PC-3 (cell line): ENCODE measurements around the gene INPP5D. TPM values are rescaled to one million over a fixed set of nuclear protein-coding genes. Genes with fewer than 3 reads are reported as not detected.
A peak's percentile ranks its signal among the peaks of the same experiment; 100 is the strongest.
"Not testable (repeated sequence)": the region's sequence is repeated elsewhere in the genome, so short reads cannot be mapped to it uniquely, and the experiment has no call there.

Experiments
- ATAC-seq: fragments of 200-7000 bp; cut with Tn5 transposase; 2 replicates; pipeline ENCODE4 v1.9.1; 2020; ENCODE audit warnings: mild to moderate bottlenecking, moderate library complexity
- BruUV-seq: library from RNA; stranded (reverse); fragments of 400-500 nt; replicated peaks from 2 replicates; lab custom pipeline; 2021; lab: Mats Ljungman, UMichigan
- CTCF ChIA-PET: fragments of 300-600 bp; sonication (Branson Sonifier 250); formaldehyde crosslinking; loops from one replicate; lab custom pipeline; 2022; ENCODE audit warnings: antibody characterized with exemption; lab: Charles Lee
- POLR2A ChIA-PET: fragments of 300-600 bp; sonication (Branson Sonifier 250); formaldehyde crosslinking; loops from one replicate; lab custom pipeline; 2022; ENCODE audit warnings: antibody characterized with exemption; ENCODE audit not compliant: unreplicated experiment; lab: Charles Lee
- DNase-seq: peaks from one replicate; pipeline ENCODE4 v3.0.0-alpha.2; 2015
- H2AFZ ChIP-seq: fragments of 300-600 bp; sonication (generic); 2 replicates; pipeline ENCODE4 v1.6.0; 2016; ENCODE audit warnings: antibody characterized with exemption, low read length
- H3F3A ChIP-seq: fragments of 300-600 bp; sonication (generic); one replicate; pipeline ENCODE4 v1.6.0; 2017; ENCODE audit warnings: antibody characterized with exemption, low read length, control low read depth, mild to moderate bottlenecking; ENCODE audit not compliant: unreplicated experiment
- H3K27ac ChIP-seq: fragments of 300-600 bp; sonication (generic); 2 replicates; pipeline ENCODE4 v1.5.1; 2016; ENCODE audit warnings: mild to moderate bottlenecking, low read length
- H3K27me3 ChIP-seq: fragments of 300-600 bp; sonication (generic); 2 replicates; pipeline ENCODE4 v1.6.1; 2016; ENCODE audit warnings: low read length, mixed read lengths
- H3K36me3 ChIP-seq: fragments of 300-600 bp; sonication (generic); 2 replicates; pipeline ENCODE4 v1.6.1; 2016; ENCODE audit warnings: low read depth, mixed run types, low read length, mixed read lengths
- H3K4me1 ChIP-seq: fragments of 300-600 bp; sonication (generic); 2 replicates; pipeline ENCODE4 v1.5.1; 2016; ENCODE audit warnings: low read length; ENCODE audit not compliant: insufficient read depth
- H3K4me2 ChIP-seq: fragments of 300-600 bp; sonication (generic); 2 replicates; pipeline ENCODE4 v1.6.0; 2016; ENCODE audit warnings: low read length
- H3K4me3 ChIP-seq: fragments of 300-600 bp; sonication (generic); 2 replicates; pipeline ENCODE4 v1.5.1; 2016; ENCODE audit warnings: mild to moderate bottlenecking, low read length, mixed read lengths
- H3K79me2 ChIP-seq: fragments of 300-600 bp; sonication (generic); 2 replicates; pipeline ENCODE4 v1.6.1; 2017; ENCODE audit warnings: low read length, mixed read lengths
- H3K9ac ChIP-seq: fragments of 300-600 bp; sonication (generic); 2 replicates; pipeline ENCODE4 v1.6.0; 2016; ENCODE audit warnings: mild to moderate bottlenecking, low read length
- H3K9me2 ChIP-seq: fragments of 300-600 bp; sonication (generic); replicated peaks from 2 replicates; pipeline ENCODE4 v1.6.1; 2016; ENCODE audit warnings: mixed run types, low read length, mixed read lengths
- H3K9me3 ChIP-seq: fragments of 300-600 bp; sonication (generic); 2 replicates; pipeline ENCODE4 v1.6.1; 2016; ENCODE audit warnings: low read length, mixed read lengths
- H4K20me1 ChIP-seq: fragments of 300-600 bp; sonication (generic); 2 replicates; pipeline ENCODE4 v1.6.1; 2016; ENCODE audit warnings: low read length, mixed read lengths
- EZH2 ChIP-seq: fragments of 300-600 bp; sonication (generic); IDR thresholded peaks from one replicate; pipeline ENCODE4 v1.6.1; 2017; ENCODE audit warnings: antibody characterized with exemption, mild to moderate bottlenecking, low read length; ENCODE audit not compliant: unreplicated experiment
- EZH2phosphoT487 ChIP-seq: fragments of 300-600 bp; sonication (generic); IDR thresholded peaks from 2 replicates; pipeline ENCODE4 v1.6.1; 2018; ENCODE audit warnings: mild to moderate bottlenecking, antibody characterized with exemption, low read length, borderline replicate concordance
- intact Hi-C: fragments of 100-400 bp; cut with micrococcal nuclease; formaldehyde crosslinking; loops from 2 replicates; pipeline ENCODE4 v1.9.0; 2023
- total RNA-seq: library from RNA; depleted of rRNA; stranded (reverse); fragments of >200 nt; gene quantifications from 2 replicates; pipeline ENCODE4 v1.2.3, GENCODE V29; 2014
- TF ChIP-seq, protein P1 (sequence below): fragments of 300-600 bp; sonication (generic); conservative IDR thresholded peaks from 2 replicates; pipeline ENCODE4 v1.5.1; 2017; ENCODE audit warnings: antibody characterized with exemption, low read depth, mild to moderate bottlenecking, low read length

The INPP5D gene
- total RNA-seq, 1 experiment from 2014 or later = 0.26 TPM

DNA sequence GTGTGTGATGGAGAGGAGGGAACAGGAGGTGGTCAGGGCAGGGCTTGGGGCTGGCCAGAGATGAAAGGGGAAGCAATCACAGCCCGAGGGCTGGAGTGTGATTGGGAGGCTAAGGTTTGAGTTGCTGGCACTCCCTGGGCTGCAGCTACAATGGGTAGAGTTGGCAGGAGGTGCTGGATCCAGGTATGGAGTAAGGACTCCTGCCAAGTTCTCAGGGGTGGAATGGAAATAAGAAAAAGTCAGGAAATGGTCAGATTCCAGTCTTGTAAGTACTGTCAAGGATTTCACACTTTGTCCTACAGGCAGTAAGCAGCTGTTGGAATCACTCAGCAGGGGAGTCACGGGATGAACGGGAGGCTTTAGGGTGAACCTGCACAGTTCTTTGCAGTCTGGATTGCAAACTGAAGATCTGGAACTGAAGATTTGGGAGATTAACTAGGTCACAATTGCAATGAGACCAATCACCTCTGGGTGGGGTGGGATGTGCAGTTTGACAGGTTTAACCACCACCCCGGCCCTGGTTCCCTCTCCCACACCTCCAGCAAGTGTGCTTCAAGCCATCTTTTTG is 10.9 kb upstream of the INPP5D start:
- ChIA-PET CTCF (interaction anchor here (1.0 to 1.4 kb wide), 2 partner anchors 70 to 202 kb away, joined by 5 to 10 read pairs; partner anchors contain the start of gene ATG16L1), POLR2A (interaction anchor here (0.8 kb wide), 1 partner anchor 15 kb away, joined by 4 read pairs; no protein-coding TSS in a partner anchor)
- Histone ChIP-seq H3K9me2 (no peaks in the 10 kb centered on the region), H3K36me3 (peaks cover 2% of the 10 kb centered on the region; the same call in 1 of the 2 replicates), H3K9ac (peak overlapping the region; percentile 41), H3K4me2 (peak overlapping the region; percentile 63), H3K9me3 (no peaks in the 10 kb centered on the region), H3F3A (peaks cover 4% of the 10 kb centered on the region), H3K27ac (peak overlapping the region; percentile 91), H3K79me2 (no peaks in the 10 kb centered on the region), H3K27me3 (no peaks in the 10 kb centered on the region), H3K4me3 (no peak overlapping the region), H3K4me1 (peaks cover 62% of the 10 kb centered on the region), H4K20me1 (no peaks in the 10 kb centered on the region), H2AFZ (peak overlapping the region; percentile 47)
- peak; percentile 87 for DNase-seq
- TF ChIP-seq EZH2 (no peak), EZH2phosphoT487 (no peak)
- TF ChIP-seq, protein P1, sequence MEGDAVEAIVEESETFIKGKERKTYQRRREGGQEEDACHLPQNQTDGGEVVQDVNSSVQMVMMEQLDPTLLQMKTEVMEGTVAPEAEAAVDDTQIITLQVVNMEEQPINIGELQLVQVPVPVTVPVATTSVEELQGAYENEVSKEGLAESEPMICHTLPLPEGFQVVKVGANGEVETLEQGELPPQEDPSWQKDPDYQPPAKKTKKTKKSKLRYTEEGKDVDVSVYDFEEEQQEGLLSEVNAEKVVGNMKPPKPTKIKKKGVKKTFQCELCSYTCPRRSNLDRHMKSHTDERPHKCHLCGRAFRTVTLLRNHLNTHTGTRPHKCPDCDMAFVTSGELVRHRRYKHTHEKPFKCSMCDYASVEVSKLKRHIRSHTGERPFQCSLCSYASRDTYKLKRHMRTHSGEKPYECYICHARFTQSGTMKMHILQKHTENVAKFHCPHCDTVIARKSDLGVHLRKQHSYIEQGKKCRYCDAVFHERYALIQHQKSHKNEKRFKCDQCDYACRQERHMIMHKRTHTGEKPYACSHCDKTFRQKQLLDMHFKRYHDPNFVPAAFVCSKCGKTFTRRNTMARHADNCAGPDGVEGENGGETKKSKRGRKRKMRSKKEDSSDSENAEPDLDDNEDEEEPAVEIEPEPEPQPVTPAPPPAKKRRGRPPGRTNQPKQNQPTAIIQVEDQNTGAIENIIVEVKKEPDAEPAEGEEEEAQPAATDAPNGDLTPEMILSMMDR = no peak
- ATAC-seq = peak; percentile 65
- TSS peak; percentile 56 for BruUV-seq
- intact Hi-C loops = loop anchor here (1.0 to 2.0 kb wide), 5 partner anchors 16 to 202 kb away; partner anchors contain the start of gene ATG16L1

DNA sequence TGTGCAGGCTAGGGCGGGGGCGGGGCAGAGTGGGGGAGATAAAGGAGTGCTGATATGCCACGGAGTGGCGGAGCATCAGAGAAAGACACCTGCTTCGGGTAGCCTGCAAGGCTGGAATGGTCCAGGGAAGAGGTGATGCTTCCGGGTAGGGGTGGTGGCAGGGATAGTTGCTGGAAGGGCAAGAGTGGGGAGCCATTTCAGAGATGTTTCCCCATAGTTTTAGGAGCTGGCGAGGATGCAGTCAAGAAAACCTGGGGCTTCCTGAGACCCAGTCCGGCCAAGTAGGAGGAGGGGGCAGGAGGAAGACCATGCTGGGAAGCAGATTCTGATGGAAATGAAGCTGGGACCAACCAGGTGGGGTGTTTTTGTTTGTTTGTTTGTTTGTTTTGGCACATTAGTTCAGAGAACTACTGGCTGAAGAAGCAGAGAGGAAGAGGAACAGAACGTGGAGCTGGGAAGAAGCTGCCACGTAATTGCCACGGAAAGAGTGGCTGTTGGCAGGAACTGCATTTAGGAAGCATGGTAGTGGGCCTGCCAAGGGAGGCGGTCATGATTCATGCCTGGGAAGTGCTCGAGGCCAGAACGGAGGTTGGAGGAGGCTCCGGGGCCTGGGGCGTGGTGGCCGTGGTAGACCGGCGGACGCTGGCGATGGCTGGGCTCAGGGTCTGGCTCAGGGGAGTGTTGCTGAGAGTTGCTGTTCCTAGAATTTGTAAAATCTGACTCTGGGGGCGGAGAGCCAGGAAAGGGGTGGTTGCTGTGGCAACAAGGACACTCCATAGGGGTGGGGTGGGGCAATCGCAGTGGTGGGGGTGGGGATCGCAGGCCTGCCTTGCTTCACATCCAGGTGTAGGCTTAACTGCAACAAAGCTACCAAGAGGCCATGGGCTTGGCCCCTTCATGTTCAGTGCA is 8.6 kb upstream of the INPP5D start:
- intact Hi-C loops = loop anchor here (5.0 to 10.0 kb wide), 3 partner anchors 116 to 177 kb away; partner anchors contain the start of gene SNORC
- CTCF ChIA-PET = interaction anchor here (0.5 to 1.4 kb wide), 5 partner anchors 18 to 656 kb away, joined by 3 to 5 read pairs (median 3); no protein-coding TSS in a partner anchor
- H3K27ac ChIP-seq = peak overlapping the region; percentile 91

DNA sequence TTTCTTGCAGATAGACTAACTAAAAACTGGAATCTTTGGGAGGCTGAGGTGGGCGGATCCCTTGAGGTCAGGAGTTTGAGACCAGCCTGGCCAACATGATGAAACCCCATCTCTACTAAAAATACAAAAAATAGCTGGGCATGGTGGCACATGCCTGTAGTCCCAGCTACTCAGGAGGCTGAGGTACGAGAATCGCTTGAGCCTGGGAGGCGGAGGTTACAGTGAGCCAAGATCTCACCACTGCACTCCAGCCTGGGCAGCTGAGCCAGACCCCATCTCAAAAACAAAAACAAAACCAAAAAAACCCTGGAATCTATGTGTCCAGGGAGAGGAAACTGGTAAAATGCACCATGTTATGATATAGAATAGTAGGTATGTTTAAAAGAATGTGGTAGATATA is 7.6 kb upstream of the INPP5D start:
- DNase-seq, H3K36me3 ChIP-seq, H3K4me3 ChIP-seq, ATAC-seq, H3K9me2 ChIP-seq, H3K79me2 ChIP-seq, H3K27me3 ChIP-seq, H2AFZ ChIP-seq, H3K9me3 ChIP-seq, POLR2A ChIA-PET, H4K20me1 ChIP-seq, H3F3A ChIP-seq, BruUV-seq: not testable (repeated sequence)
- Histone ChIP-seq H3K27ac (peak overlapping the region; percentile 91), H3K4me2 (peak overlapping the region; percentile 23; the same call in 1 of the 2 replicates), H3K4me1 (peaks cover 62% of the 10 kb centered on the region), H3K9ac (peak overlapping the region; percentile 48)
- intact Hi-C loops = loop anchor here (5.0 to 10.0 kb wide), 3 partner anchors 115 to 178 kb away; partner anchors contain the start of gene SNORC
- CTCF ChIA-PET = interaction anchor here (1.0 to 1.4 kb wide), 3 partner anchors 19 to 72 kb away, joined by 3 to 5 read pairs (median 4); no protein-coding TSS in a partner anchor

More for the DNA sequence above, 8.6 kb upstream of the INPP5D start:
- TF ChIP-seq, protein P1 = no peak
- no peak for TF ChIP-seq EZH2phosphoT487
- no peak for TF ChIP-seq EZH2
- DNase-seq (peak; percentile 95), ATAC-seq (peak; percentile 78)
- Histone ChIP-seq H3K36me3 (peaks cover 2% of the 10 kb centered on the region; the same call in 1 of the 2 replicates), H2AFZ (peak overlapping the region; percentile 15; the same call in 1 of the 2 replicates), H3F3A (peaks cover 4% of the 10 kb centered on the region), H3K4me2 (peak overlapping the region; percentile 23), H3K9me3 (no peaks in the 10 kb centered on the region), H3K27me3 (no peaks in the 10 kb centered on the region), H3K9ac (peak overlapping the region; percentile 48), H4K20me1 (no peaks in the 10 kb centered on the region), H3K9me2 (no peaks in the 10 kb centered on the region), H3K79me2 (no peaks in the 10 kb centered on the region), H3K4me1 (peaks cover 62% of the 10 kb centered on the region), H3K4me3 (no peak overlapping the region)
- POLR2A ChIA-PET = interaction anchor here (0.6 to 0.7 kb wide), 2 partner anchors 115 to 199 kb away, joined by 3 to 4 read pairs; no protein-coding TSS in a partner anchor
- no TSS peak for BruUV-seq
